SU-DHL-6 (cell line): ENCODE measurements around the gene AKR7A3.

Source experiments
- CTCF ChIP-seq: fragments of 200-600 bp; sonication (generic); IDR thresholded peaks from one replicate; pipeline ENCODE4 v1.5.1; 2017; ENCODE audit warnings: antibody characterized with exemption, mild to moderate bottlenecking, low read length, moderate library complexity; ENCODE audit not compliant: insufficient read depth, poor library complexity, severe bottlenecking
- EZH2phosphoT487 ChIP-seq: fragments of 200-600 bp; sonication (generic), shearing (Covaris generic); conservative IDR thresholded peaks from 2 replicates; pipeline ENCODE4 v1.6.1; 2018; ENCODE audit warnings: mild to moderate bottlenecking, antibody characterized with exemption, low read length, moderate library complexity, mixed read lengths

GRCh38 chr1:19255288-19255687 is 33.3 kb downstream of the AKR7A3 start:
- TF ChIP-seq CTCF = no peak
- no peak for TF ChIP-seq EZH2phosphoT487
